Measurements from ENCODE around the gene SYT17.

Gene SYT17

DNA sequence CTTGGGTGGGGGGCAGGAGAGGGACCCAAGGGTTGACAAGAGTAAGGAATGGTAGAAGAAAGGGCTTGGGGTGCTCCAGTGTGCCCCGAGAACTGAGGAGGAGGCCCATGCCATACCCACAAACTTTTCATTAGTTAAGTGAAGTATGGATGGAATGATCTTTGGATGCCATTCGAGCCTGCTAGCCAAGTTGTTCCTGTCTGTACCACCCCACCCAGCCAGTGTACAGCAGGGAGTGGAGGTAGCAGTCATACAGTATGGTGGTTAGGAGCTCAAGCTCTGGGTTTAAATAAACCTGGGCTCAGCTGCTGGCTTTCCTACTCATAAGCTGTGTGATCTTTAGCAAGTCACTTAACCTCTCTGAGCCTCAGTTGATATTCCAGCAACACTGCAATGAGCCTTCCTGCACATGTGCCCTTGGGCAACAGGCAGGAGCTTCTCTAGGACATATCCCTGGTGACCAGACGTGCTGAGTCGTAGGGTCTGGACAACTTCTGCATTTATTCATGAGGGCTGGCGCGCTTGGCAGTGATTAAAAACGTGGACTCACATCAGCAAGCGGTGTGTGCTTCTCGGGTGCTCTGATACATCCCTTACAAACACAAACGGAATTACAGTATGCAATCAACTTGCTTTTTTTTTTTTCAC is 31.4 kb upstream of the SYT17 start:
- Mint-ChIP-seq H3K27me3 (ENCODE audit: low read depth, poor library complexity) (peaks cover 8% of the 10 kb centered on the region), H3K4me1 (peaks cover 58% of the 10 kb centered on the region), H3K4me3 (no peak overlapping the region), H3K9me3 (no peaks in the 10 kb centered on the region), H3K36me3 (ENCODE audit: low read depth) (no peaks in the 10 kb centered on the region), H3K27ac (no peak overlapping the region)
- DNase-seq: no peak
- TF ChIP-seq, protein P1, sequence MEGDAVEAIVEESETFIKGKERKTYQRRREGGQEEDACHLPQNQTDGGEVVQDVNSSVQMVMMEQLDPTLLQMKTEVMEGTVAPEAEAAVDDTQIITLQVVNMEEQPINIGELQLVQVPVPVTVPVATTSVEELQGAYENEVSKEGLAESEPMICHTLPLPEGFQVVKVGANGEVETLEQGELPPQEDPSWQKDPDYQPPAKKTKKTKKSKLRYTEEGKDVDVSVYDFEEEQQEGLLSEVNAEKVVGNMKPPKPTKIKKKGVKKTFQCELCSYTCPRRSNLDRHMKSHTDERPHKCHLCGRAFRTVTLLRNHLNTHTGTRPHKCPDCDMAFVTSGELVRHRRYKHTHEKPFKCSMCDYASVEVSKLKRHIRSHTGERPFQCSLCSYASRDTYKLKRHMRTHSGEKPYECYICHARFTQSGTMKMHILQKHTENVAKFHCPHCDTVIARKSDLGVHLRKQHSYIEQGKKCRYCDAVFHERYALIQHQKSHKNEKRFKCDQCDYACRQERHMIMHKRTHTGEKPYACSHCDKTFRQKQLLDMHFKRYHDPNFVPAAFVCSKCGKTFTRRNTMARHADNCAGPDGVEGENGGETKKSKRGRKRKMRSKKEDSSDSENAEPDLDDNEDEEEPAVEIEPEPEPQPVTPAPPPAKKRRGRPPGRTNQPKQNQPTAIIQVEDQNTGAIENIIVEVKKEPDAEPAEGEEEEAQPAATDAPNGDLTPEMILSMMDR (IDR thresholded peaks at IDR 0.05): no peak

GRCh38 chr16:19137201-19138128 is 30.6 kb upstream of the SYT17 start:
- peaks cover 8% of the 10 kb centered on the region for H3K27me3 Mint-ChIP-seq (ENCODE audit: low read depth, poor library complexity)
- peak overlapping the region; percentile 84 for H3K27ac Mint-ChIP-seq
- DNase-seq: no peak
- peaks cover 56% of the 10 kb centered on the region for H3K4me1 Mint-ChIP-seq
- no peaks in the 10 kb centered on the region for H3K9me3 Mint-ChIP-seq
- TF ChIP-seq, protein P1 (IDR thresholded peaks at IDR 0.05): no peak
- no peaks in the 10 kb centered on the region for H3K36me3 Mint-ChIP-seq (ENCODE audit: low read depth)
- H3K4me3 Mint-ChIP-seq: no peak overlapping the region

- DNase-seq: peak; percentile 13
- no peaks in the 10 kb centered on the region for H3K36me3 Mint-ChIP-seq (ENCODE audit: low read depth)
- H3K4me3 Mint-ChIP-seq: no peak overlapping the region
- H3K27me3 Mint-ChIP-seq (ENCODE audit: low read depth, poor library complexity): peaks cover 8% of the 10 kb centered on the region
- peak overlapping the region; percentile 12 for H3K27ac Mint-ChIP-seq
- no peaks in the 10 kb centered on the region for H3K9me3 Mint-ChIP-seq
- H3K4me1 Mint-ChIP-seq: peaks cover 49% of the 10 kb centered on the region
- TF ChIP-seq, protein P1 (IDR thresholded peaks at IDR 0.05): no peak
Measured at GRCh38 chr16:19138601-19139000, 29.4 kb upstream of the SYT17 start.

GRCh38 chr16:19139436-19140091 is 28.5 kb upstream of the SYT17 start:
- Mint-ChIP-seq H3K4me3 (peak overlapping the region; percentile 9), H3K36me3 (ENCODE audit: low read depth) (no peaks in the 10 kb centered on the region), H3K27ac (peak overlapping the region; percentile 33), H3K9me3 (no peaks in the 10 kb centered on the region), H3K27me3 (ENCODE audit: low read depth, poor library complexity) (peaks cover 8% of the 10 kb centered on the region), H3K4me1 (peaks cover 49% of the 10 kb centered on the region)
- TF ChIP-seq, protein P1 (IDR thresholded peaks at IDR 0.05): no peak
- no peak for DNase-seq

DNA sequence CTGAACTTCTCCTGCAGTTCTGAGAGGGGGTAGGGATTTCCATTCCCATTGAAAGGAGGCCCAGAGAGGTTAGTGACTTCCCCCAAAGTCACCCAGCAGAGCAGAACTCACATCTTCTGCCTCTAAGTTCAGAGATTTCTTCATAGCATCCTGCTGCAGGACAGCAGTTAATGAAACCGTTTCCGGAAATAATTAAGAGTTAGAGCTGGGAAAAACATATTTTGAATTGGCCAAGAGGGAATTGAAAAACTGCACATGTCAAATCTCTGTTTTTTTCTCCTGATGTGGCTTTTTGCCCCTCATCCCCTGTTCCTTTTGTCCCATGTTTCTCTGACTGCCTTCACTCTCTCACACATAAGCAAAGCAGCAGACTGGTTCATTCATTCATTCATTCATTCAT is 27.6 kb upstream of the SYT17 start:
- Mint-ChIP-seq H3K27ac (peak overlapping the region; percentile 6), H3K27me3 (ENCODE audit: low read depth, poor library complexity) (peaks cover 8% of the 10 kb centered on the region), H3K36me3 (ENCODE audit: low read depth) (no peaks in the 10 kb centered on the region), H3K4me3 (no peak overlapping the region), H3K4me1 (peaks cover 52% of the 10 kb centered on the region), H3K9me3 (no peaks in the 10 kb centered on the region)
- no peak for DNase-seq
- TF ChIP-seq, protein P1 (IDR thresholded peaks at IDR 0.05): no peak
